ENCODE measurements around the gene SBK1.

- TF ChIP-seq CREB1 (IDR thresholded peaks at IDR 0.05; ENCODE audit: low read depth) (no peak), POLR2AphosphoS5 (IDR thresholded peaks at IDR 0.05; ENCODE audit: low read length) (no peak), SMARCA5 (IDR thresholded peaks at IDR 0.05) (no peak), CTCF (IDR thresholded peaks at IDR 0.05 in 2 of 3, conservative IDR thresholded peaks at IDR 0.05 in 1 of 3; ENCODE audit: control insufficient read depth in 2 of 3, extremely low read depth in 1 of 3, insufficient read depth in 1 of 3, low read depth in 3 of 3, low read length in 3 of 3) (no peak), ATF7 (IDR thresholded peaks at IDR 0.05; ENCODE audit: low read depth) (no peak)
Measured at GRCh38 chr16:28289048-28289447, 3.3 kb upstream of the SBK1 start.

All from GM12878 (cell line).